ENCODE results near the gene PLK1.
"Not testable (repeated sequence)": the region's sequence is repeated elsewhere in the genome, so short reads cannot be mapped to it uniquely, and the experiment has no call there.

The PLK1 gene

DNA sequence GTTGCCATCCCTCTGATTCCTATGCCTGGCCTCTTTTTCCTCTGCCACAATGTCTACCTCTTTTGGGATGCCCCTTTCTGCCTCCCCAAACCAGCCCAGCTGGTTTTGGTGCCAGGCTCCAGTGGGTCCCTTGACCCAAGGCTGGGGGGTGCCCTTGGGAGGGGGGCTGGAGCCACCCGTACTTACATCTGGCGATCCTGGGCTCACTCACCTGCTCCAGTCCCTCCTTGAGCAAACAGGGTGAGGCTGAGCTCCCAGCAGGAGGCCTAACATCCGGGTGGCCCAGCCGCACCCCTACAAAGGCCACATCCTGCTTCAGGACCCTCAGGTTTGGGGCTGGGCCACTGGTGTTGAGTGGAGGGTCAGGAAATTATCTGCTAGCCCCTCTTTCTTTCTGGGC lies 33.1 kb downstream of the PLK1 start:
- no peak for DNase-seq

DNA sequence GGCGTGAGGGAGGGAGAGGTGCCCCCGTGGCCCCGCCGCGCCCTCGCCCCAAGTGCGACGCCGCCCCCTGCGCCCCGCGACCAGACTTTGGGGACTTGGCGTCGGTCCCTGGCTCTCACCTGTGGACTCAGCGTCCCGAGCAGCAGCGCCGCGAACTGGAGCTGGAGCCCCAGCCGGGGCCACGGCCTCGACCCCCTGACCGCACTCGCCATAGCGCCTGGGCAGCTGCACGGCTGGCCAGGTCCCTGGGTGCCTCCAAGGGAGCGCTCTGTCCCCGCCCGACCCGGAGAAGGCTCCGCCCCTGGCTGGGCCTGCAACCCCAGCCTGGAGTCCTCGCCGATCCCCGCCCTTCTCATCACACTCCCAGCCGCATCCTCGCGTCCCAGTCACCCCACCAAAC lies 34.3 kb downstream of the PLK1 start, which contains the start of gene ERN2:
ERN2 (minus strand) TSS at position 247 of the 400 bp plus-strand sequence; CDS start at position 212, 35 bp downstream.
- no peak for DNase-seq

DNA sequence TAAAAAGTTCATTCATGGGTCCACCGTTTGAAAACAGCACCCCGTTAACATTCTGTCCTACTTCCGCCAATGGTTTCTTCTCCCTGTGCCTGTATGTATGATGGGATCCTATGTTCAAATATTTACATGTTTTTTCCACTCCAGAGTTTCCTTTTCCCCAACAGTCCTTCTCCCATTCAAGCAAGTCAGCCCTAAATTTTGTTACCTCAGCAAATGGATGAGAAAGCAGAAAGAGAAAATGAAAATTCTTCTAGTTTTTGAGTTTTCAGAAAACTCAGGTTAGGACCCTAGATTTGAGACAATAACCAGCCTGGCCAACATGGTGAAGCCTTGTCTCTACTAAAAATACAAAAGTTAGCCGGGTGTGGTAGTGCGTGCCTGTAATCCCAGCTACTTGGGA lies 37.8 kb downstream of the PLK1 start:
- no peak for DNase-seq

DNA sequence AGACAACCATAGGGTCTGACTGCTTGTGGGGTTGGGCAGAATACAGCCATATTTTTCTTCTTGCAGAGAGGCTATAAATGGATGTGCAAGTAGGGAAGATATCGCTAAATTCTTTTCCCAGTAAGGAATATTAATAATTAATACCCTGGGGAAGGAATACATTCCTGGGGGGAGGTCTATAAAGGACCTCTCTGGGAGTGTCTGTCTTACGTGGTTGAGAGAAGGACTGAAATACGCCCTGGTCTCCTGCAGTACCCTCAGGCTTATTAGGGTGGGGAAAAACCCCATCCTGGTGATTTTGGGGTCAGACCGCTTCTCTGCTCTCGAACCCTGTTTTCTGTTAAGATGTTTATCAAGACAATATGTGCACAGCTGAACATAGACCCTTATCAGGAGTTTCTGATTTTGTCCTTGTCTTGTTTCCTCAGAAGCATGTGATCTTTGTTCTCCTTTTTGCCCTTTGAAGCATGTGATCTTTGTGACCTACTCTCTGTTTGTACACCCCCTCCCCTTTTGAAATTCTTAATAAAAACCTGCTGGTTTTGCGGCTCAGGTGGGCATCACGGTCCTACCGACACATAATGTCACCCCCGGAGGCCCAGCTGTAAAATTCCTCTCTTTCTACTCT lies 44.0 kb downstream of the PLK1 start:
- not testable (repeated sequence) for DNase-seq

DNA sequence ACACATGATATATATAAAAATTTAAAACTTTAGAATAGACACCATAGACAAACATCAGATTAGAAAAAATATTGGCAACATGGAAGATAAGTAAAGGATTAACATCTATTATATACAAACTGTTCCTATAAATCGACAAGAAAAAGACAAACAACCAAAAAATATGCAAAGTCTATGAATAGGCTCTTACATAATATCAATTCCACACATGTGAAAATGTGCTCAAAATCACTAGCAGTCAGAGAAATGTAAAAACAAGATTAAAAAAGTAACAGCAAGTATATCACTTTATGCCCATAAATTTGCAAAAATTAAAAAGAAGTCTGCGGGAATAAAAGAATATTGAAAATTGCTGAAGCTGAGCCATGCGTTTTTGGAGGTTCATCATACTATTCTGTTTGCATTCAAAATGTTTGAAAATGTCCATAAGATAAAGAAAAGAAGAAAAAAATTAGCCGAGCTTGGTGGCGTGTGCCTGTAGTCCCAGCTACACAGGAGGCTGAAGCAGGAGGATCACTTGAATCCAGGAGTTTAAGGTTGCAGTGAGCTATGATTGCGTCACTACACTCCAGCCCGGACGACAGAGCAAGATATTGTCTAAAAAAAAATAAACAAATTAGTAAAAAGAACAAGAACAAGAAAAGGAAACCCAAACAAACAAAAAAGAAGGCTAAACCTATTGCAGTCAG lies 45.6 kb downstream of the PLK1 start:
- DNase-seq, result no peak

DNA sequence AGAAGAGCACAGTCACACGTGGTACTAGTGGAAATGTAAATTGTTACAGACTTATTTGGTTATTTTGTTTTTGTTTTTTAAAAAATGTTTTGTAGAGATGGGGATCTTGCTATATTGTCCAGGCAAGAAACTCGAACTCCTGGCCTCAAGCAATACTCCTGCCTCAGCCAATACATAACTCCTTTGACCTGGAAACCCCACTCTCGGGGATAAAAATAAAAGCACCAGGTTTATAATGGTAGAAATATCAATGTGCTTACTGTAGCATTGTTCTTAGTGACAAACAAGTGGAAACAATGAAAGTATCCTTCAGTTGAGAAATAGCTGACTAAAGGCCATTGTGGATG lies 46.1 kb downstream of the PLK1 start:
- no peak for DNase-seq

DNA sequence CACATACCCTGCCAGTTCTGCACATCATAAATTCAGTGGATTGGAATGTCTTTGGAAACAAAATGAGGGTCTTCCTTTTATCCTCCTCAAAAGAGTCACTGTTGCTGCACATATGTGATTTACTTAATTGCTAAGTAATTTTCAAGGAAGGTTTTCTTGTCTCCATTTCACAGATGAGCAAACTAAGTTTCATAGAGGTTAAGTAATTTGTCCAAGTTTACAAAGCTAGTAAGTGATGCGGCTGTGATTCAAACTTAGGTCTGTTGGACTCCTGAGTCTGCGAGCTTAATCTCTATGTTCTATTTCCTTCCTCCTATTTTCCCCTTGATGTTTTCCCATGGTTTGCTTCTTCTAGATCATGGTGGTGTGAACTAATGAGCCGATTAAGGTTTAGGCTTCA lies 48.0 kb downstream of the PLK1 start:
- DNase-seq, result no peak

DNA sequence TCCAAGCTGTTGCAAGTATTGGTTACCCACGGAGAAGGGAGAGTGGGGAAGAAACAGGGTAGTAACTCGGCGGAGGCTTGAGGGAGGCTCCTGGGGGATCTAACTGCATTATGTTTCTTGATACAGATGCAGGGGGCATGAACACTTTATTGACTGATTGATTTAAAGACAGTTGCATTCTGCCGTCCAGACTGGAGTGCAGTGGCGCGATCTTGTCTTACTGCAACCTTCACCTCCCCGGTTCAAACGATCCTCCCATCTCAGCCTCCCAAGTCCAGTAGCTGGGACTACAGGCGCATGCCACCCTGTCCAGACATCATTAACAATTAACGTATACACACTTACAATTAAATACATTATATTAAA lies 49.4 kb downstream of the PLK1 start:
- DNase-seq, result no peak

DNA sequence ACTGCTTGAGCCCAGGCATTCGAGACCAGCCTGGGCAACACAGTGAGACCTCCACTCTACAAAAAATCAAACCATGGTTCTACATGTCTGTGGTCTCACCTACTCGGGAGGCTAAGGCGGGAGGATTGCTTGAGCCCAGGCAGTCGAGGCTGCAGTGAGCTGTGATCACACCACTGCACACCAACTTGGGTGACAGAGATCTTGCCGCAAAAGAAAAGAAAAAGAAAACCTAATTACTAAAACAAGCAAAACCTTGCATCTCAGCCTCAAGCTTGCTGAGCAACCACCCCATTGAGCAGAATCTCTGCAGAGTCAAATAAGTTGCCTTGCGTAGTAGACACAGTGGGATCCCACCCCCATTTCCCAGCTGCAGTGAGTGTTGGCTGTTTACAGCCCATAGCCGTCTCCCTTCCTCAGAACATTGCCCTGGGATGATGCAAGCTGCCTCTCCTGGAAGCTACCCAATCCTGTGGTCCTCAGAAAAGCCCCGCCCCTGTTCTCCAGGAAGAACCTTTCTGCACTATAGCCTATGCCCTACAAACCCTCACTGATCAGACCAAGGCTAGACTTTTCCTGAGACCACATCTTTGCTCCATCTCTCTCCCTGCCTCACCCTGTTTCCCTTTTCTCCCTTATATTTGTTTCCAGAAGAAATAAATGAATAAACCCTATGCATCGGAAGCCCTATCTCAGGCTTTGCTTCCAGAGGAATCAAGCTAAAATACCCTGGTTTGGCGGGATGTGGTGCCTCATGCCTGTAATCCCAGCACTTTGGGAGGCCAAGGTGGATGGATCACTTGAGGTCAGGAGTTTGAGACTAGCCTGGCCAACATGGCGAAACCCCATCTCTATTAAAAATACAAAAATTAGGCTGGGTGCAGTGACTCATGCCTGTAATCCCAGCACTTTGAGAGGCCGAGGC lies 51.1 kb downstream of the PLK1 start:
- DNase-seq, result peak; percentile 1

DNA sequence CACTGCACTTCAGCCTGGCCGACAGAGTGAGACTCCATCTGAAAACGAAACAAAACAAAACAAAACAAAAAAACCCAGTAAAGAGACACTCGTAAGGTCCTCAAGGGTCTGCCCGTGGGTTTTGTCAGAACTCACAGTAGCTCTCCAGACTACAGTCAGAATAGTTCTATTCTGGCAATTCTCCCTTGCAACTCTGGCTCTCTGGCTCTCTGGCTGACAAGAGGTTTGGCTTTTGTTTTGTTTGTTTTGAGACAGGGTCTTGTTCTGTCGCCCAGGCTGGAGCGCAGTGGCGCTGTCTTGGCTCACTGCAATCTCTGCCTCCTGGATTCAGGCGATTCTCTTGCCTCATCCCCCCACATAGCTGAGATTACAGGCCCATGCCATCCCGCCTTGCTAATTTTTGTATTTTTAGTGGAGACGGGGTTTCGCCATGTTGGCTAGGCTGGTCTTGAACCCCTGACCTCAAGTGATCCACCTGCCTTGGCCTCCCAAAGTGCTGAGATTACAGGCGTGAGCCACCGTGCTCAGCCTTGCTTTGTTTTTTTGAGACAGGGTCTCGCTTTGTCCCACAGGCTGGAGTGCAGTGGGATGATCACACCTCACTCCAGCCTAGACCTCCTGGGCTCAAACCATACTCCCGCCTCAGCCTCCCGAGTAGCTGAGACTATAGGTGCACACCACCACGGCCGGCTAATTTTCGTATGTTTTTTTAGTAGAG lies 55.6 kb downstream of the PLK1 start:
- peak; percentile 2 for DNase-seq

DNA sequence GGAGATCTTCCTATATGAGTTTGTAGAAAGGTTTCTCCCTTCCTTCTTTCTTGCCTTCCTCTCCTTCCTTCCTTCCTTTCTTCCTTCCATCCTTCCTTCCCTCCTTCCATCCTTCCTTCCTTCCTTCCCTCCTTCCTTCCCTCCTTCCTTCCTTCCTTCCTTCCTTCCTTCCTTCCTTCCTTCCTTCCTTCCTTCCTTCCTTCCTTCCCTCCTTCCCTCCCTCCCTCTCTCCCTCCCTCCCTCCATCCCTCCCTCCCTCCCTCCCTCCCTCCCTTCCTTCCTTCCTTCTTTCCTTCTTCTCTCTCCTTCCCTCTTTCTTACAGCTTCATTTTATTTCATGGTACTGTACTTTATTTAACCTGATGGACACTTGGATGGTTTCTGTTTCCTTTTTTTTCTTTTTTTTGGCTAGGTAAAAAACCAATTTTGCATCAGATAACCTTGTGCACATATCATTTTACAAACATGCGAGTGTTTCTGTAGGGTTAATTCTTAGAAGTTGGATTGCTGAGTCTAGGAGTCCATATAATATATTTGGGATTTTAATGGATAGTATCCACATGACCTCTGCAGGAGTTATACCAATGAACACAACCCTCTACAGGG lies 58.8 kb downstream of the PLK1 start:
- DNase-seq, result not testable (repeated sequence)

DNA sequence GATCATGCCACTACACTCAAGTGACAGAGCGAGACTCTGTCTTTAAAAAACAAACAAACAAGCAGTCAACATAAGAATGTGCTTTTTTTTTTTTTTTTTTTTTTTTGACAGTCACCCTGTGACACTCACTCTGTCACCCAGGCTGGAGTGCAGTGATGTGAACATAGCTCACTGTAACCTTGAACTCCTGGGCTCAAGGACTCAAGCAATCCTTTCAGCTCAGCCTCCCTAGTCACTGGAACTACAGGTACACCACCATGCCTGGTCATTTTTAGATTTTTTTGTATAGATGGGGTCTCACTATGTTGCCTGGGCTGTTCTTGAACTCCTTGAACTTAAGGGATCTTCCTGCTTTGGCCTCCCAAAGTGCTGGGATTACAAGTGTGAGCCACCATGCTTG lies 60.8 kb downstream of the PLK1 start:
- no peak for DNase-seq

Data from NCI-H2029 treated with DMSO at 0.1 percent for 48 hours (cell line).